Measurements from ENCODE around the gene MTG2.

DNA sequence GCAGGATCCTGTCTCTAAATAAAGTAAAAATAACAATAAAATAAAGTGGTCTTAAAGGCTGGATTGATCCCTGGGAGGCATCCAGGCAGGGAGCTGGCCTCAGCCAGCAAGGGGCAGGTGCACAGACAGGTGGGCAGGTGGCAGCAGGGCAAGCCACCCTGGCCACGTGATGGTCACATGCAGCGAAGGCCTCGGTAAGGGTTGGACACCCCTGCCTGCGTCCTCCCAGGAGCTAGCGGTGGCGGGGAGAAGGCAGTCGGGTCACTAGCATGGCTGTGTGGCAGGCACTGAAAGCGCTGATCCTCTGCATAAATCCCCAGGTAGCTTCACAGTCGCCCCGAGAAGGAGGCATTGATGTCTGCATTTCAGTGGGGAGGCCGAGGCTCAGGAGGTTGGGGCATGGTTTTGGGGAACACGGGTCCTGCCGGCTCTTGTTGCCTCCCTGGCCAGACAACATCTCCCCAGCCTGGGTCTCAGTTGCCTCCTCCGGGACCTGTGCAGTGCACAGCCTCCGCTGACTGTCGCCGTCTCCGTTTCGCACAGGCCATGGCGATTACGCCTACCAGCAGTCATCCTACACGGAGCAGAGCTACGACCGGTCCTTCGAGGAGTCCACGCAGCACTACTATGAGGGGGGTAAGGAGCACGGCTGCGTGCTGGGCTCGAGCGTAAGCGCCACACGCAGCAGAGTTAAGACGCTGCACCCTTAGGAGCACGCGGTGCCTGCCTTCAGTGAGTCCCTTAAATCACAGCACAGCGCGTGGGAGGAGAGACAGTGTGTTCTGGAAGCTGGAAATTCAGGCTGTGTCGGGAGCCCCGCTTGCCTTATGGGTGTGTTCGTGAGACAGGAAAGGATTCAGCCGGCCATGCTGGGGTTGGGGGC, 17.7 kb upstream of the MTG2 start:
- no peak for TF ChIP-seq RAD21 (conservative IDR thresholded peaks at IDR 0.05)
- TF ChIP-seq EZH2 (IDR thresholded peaks at IDR 0.05; ENCODE audit: borderline replicate concordance, insufficient read depth, low read length, poor library complexity, severe bottlenecking) = no peak
- TF ChIP-seq, protein P1, sequence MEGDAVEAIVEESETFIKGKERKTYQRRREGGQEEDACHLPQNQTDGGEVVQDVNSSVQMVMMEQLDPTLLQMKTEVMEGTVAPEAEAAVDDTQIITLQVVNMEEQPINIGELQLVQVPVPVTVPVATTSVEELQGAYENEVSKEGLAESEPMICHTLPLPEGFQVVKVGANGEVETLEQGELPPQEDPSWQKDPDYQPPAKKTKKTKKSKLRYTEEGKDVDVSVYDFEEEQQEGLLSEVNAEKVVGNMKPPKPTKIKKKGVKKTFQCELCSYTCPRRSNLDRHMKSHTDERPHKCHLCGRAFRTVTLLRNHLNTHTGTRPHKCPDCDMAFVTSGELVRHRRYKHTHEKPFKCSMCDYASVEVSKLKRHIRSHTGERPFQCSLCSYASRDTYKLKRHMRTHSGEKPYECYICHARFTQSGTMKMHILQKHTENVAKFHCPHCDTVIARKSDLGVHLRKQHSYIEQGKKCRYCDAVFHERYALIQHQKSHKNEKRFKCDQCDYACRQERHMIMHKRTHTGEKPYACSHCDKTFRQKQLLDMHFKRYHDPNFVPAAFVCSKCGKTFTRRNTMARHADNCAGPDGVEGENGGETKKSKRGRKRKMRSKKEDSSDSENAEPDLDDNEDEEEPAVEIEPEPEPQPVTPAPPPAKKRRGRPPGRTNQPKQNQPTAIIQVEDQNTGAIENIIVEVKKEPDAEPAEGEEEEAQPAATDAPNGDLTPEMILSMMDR (IDR thresholded peaks at IDR 0.05; ENCODE audit: poor library complexity, severe bottlenecking) = no peak

Data from neural cell (in vitro differentiated cells).